Skin epidermis (tissue), 12 donors: Measurements from ENCODE around the gene SUSD3.
A peak's percentile ranks its signal among the peaks of the same experiment; 100 is the strongest.
"Not testable (repeated sequence)": the region's sequence is repeated elsewhere in the genome, so short reads cannot be mapped to it uniquely, and the experiment has no call there.

Experiments used
- H3K27ac ChIP-seq, 21 experiments: fragments of 200-600 bp; sonication (generic) in 11 of 21; one replicate each; pipeline ENCODE4 v1.5.0; 2020; ENCODE audit warnings: mild to moderate bottlenecking in 3 of 21, inconsistent platforms in 2 of 21, moderate library complexity in 2 of 21
- H3K4me3 ChIP-seq, 7 experiments: fragments of 200-600 bp; sonication (generic) in 2 of 7; one replicate each; pipeline ENCODE4 v1.5.0; 2020; ENCODE audit warnings: inconsistent platforms in 2 of 7, mild to moderate bottlenecking in 2 of 7, moderate library complexity in 1 of 7

Gene SUSD3

DNA sequence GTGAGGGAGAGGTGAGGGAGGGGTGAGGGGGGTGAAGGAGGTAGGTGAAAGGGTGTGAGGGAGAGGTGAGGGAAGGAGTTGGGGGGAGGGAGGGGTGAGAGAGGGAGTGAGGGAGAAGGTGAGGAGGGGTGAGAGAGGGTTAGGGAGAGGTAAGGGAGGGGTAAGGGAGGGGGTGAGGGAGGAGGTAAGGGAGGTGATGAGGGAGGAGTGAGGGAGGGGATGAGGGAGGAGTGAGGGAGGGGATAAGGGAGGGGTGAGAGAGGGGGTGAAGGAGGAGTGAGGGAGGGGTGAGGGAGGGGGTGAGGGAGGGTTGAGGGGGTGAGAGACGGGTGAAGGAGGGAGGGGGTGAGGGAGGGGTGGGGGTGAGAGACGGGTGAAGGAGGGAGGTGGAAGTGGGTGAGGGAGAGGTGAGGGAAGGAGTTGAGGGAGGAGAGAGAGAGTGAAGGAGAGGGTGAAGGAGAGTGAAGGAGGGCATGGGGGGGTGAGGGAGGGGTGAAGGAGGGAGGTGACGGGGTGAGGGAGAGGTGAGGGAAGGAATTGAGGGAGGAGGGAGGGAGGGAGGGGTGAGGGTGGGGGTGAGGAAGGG is 57.1 kb downstream of the SUSD3 start:
- Histone ChIP-seq H3K4me3 (no peak overlapping the region), H3K27ac (peak overlapping the region in 3 of 21 experiments; percentile 38 to 65 (median 55))

GRCh38 chr9:93116072-93116961 is 57.8 kb downstream of the SUSD3 start:
- Histone ChIP-seq H3K4me3 (no peak overlapping the region), H3K27ac (peak overlapping the region in 14 of 21 experiments; percentile 3 to 76 (median 52))

DNA sequence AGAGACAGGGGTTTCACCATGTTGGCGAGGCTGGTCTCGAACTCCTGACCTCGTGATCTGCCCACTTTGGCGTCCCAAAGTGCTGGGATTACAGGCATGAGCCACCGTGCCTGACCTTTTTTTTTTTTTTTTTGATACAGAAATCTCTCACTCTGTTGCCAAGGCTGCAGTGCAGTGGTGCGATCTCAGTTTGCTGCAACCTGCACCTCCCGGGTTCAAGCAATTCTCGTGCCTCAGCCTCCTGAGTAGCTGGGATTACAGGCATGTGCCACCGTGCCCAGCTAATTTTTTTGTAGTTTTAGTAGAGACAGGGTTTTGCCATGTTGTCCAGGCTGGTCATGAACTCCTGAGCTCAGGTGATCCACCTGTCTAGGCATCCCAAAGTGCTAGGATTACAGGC is 59.0 kb downstream of the SUSD3 start:
- H3K4me3 ChIP-seq, H3K27ac ChIP-seq: not testable (repeated sequence)

DNA sequence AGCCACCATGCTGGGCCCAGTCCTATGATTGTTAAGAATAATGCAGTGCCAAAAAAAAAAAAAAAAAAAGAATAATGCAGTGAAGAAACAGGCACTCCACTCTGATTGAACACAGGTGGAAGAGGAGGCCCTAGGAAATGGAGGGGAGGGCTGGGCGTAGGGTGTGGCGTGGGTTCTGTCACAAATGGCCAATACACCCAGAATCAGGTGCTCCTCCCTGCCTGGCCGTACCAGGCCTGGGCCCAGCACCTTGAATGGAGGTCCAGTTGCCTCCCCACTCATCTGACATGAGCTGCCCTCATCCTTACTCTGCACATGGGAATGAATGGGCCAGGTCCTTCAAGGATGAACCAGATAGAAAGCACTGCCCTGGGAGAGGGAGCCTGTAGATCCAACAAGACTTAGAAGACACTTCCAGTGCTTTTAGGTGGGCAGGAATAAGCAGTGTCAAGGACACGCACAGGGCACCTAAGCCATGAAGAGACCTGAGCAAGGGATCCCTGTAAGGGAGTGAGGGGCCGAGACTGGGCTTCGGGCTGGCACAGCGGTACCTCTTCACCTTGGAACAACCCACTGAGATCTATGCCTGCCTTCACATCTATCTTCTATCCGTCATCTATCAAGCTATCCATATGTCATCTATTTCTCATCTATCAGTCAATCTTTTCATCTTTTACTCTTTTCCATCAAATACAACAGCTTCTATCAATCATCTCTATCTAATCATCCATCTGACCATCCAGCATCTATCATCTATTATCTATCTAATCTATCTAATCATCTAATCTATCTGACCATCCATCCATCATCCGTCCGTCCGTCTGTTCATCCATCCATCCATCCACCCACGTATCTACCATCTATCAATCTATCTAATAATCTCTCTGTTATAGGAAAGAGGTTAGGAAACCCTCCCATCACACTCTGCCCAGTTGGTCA is 59.7 kb downstream of the SUSD3 start:
- no peak overlapping the region for H3K27ac ChIP-seq
- H3K4me3 ChIP-seq: no peak overlapping the region

GRCh38 chr9:93118863-93119702 is 60.6 kb downstream of the SUSD3 start:
- Histone ChIP-seq H3K27ac (peak overlapping the region in 15 of 21 experiments; percentile 1 to 74 (median 42)), H3K4me3 (no peak overlapping the region)

DNA sequence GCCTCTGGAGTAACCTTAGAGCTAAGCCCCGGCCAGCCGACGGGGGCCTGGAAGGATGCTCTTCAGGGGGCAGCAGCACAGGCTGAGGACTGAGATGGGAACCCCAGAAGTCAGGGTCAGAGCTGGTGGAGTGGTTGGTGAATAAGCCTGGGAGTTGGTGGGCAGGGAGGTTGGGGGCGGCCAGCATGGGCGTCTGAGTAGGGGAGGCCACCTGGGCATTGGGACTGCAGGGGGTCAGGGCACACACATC is 61.1 kb downstream of the SUSD3 start:
- Histone ChIP-seq H3K27ac (peak overlapping the region in 15 of 21 experiments; percentile 1 to 74 (median 42)), H3K4me3 (no peak overlapping the region)

- peak overlapping the region in 18 of 21 experiments; percentile 1 to 74 (median 54) for H3K27ac ChIP-seq
- no peak overlapping the region for H3K4me3 ChIP-seq
These were observed 61.7 kb downstream of the SUSD3 start for GRCh38 chr9:93119953-93120845.

DNA sequence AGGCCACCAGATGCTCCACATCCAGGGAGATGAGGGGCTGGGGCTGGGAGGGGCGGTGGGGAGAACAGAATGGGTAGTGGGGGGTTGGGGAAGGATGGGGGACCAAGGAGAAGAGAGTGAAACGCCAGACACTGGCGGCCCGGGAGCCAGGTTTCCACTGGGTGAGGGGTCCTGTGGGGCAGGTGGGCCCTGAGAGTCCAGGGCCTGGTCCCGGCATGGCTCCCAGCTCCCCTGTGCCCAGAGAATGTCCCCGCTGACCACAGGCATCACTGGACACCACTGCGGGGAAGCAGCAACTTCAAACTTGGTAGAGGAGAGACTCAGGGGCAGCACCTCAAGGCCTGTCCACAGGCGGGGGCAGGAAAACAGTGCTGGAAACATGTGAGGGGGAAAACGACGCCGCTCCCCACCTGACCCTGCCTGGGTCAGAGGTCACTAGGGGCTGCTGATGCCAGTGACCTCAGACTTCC is 62.4 kb downstream of the SUSD3 start:
- H3K4me3 ChIP-seq: no peak overlapping the region
- H3K27ac ChIP-seq: peak overlapping the region in 14 of 21 experiments; percentile 1 to 74 (median 44)

DNA sequence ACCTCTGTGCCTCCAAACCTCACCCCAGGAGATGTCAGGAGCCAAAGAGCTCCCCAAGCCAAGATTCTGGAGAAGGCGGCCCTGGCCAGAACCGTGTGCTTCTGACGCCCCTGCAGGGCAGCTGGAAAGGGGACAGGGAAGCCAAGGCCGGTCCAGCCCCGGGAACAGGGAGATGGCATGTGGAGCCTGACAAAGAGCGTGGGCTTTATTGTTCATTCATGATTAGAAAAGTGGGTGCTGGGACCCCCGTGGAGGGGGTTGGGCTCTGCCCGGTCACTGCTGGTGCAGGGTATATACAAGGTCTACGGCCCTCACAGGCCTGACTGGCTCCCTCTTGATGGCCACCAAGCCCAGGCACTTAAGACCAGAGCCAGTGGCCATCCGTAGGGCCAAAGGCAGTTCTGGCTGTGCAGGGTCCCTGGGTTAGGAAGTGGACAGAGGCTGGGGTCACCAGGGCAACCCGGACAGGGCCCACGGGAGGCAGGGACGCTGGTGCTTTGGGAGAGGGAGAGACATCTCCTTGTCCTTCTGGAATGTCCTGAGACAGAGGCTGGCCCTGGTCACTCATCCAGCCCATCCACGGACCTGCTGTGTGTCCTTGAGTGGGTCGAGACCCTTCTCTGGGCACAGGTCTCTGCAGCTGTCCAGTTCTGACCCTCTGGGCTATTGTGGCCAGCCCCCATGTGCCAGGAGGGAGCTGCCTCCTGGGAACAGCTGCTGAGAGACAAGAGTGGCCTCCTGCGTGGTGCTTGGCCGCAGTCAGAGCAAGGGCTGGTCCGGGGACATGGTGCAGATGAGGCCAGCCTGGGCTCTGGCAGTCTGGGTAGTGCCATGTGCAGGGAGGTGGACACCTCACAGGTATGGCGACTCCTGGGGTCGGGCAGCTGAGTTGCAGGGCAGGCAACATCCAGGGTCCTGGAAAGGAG is 63.1 kb downstream of the SUSD3 start:
- no peak overlapping the region for H3K4me3 ChIP-seq
- H3K27ac ChIP-seq: peak overlapping the region in 3 of 21 experiments; percentile 28 to 52 (median 44)

- Histone ChIP-seq H3K4me3 (no peak overlapping the region), H3K27ac (no peak overlapping the region)
These were observed 64.3 kb downstream of the SUSD3 start for GRCh38 chr9:93122721-93123221.

- Histone ChIP-seq H3K27ac (peak overlapping the region in 1 of 21 experiments; percentile 32), H3K4me3 (no peak overlapping the region)
These were observed 65.2 kb downstream of the SUSD3 start for GRCh38 chr9:93123561-93124283.

DNA sequence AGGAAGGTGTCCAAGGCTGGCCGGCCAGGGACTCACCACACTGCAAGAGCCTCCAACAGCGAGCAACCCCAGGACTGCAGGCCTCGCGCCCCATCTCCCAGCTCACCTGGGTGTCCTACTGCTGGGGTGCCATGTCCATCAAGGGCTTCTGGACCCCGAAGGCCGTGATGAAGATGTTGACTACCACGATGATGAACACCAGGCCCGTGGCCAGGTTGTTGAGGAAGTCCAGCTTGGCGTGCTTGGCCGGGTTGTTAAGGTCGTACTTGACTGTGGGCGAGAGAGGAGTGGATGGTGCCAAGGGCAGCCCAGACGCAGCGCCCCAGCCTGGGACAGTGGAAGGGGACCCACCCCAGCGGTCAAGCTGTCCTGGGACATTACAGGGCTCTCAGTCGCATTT is 66.3 kb downstream of the SUSD3 start:
- Histone ChIP-seq H3K4me3 (no peak overlapping the region), H3K27ac (no peak overlapping the region)

GRCh38 chr9:93125331-93125894 is 66.9 kb downstream of the SUSD3 start:
- H3K4me3 ChIP-seq: no peak overlapping the region

GRCh38 chr9:93126151-93126781 is 67.8 kb downstream of the SUSD3 start:
- no peak overlapping the region for H3K4me3 ChIP-seq

More at GRCh38 chr9:93125331-93125894, 66.9 kb downstream of the SUSD3 start:
- H3K27ac ChIP-seq: peak overlapping the region in 1 of 21 experiments; percentile 5

DNA sequence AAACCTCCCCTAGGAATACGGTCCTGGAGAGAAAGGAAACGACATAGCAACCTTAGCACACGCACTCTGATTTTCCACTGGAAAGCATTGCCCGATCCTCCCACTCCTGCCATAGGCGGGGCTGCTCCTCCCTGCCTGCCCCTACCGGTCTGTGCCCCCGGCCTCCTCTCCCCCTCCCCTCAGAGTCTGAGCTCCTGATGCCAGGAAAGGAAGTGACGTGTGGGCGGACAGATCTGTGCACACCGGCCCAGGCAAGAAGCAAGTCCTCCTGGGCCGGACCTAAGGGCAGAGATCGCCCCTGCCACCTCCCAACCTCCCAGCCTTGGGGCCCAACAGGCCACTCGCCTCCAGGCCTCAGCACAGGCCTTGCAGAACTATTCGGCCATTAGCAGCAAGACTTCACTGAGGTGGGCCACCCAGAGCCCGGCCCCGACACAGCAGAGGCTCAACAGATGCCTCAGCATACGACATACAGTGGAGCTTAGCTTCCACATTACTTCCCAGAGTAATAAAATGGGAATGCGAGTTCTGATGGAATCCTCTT is 68.4 kb downstream of the SUSD3 start:
- Histone ChIP-seq H3K4me3 (no peak overlapping the region), H3K27ac (peak overlapping the region in 17 of 21 experiments; percentile 11 to 73 (median 56))

More at GRCh38 chr9:93126151-93126781, 67.8 kb downstream of the SUSD3 start:
- H3K27ac ChIP-seq: peak overlapping the region in 13 of 21 experiments; percentile 20 to 73 (median 55)
